Middle frontal gyrus (tissue), 1 donor: ENCODE measurements around the gene GRID2.

Source experiments
- DNase-seq: peaks from one replicate; pipeline ENCODE4 v3.0.0-alpha.2; 2015; ENCODE audit warnings: low spot score; ENCODE audit errors: extremely low spot score

GRID2 gene

GRCh38 chr4:93732509-93732908 is 1428.7 kb downstream of the GRID2 start:
- no peak for DNase-seq

GRCh38 chr4:93740890-93741289 is 1437.1 kb downstream of the GRID2 start:
- no peak for DNase-seq

- DNase-seq: no peak
Observed at GRCh38 chr4:93743022-93743421, 1439.3 kb downstream of the GRID2 start.

- DNase-seq: no peak
Observed at GRCh38 chr4:93743635-93744034, 1439.9 kb downstream of the GRID2 start.

- DNase-seq: no peak
Observed at GRCh38 chr4:93744961-93745360, 1441.2 kb downstream of the GRID2 start.

- no peak for DNase-seq
Observed at GRCh38 chr4:93746031-93746430, 1442.3 kb downstream of the GRID2 start.

GRCh38 chr4:93747220-93747619 is 1443.5 kb downstream of the GRID2 start:
- no peak for DNase-seq

- DNase-seq: no peak
Observed at GRCh38 chr4:93748373-93749291, 1444.9 kb downstream of the GRID2 start.

GRCh38 chr4:93749292-93749761 is 1445.6 kb downstream of the GRID2 start:
- no peak for DNase-seq

GRCh38 chr4:93751411-93751810 is 1447.6 kb downstream of the GRID2 start:
- no peak for DNase-seq

- no peak for DNase-seq
Observed at GRCh38 chr4:93756101-93756500, 1452.3 kb downstream of the GRID2 start.

GRCh38 chr4:93759506-93759905 is 1455.7 kb downstream of the GRID2 start:
- no peak for DNase-seq

GRCh38 chr4:93760284-93760683 is 1456.5 kb downstream of the GRID2 start:
- DNase-seq: no peak

- DNase-seq: no peak
Observed at GRCh38 chr4:93761286-93761685, 1457.5 kb downstream of the GRID2 start.

GRCh38 chr4:93764639-93765246 is 1461.0 kb downstream of the GRID2 start:
- peak; percentile 56 for DNase-seq

GRCh38 chr4:93767917-93768316 is 1464.2 kb downstream of the GRID2 start:
- no peak for DNase-seq

- no peak for DNase-seq
Observed at GRCh38 chr4:93770201-93770600, 1466.4 kb downstream of the GRID2 start.

GRCh38 chr4:93771640-93772411 is 1468.1 kb downstream of the GRID2 start:
- no peak for DNase-seq

- DNase-seq: no peak
Observed at GRCh38 chr4:93772858-93773257, 1469.1 kb downstream of the GRID2 start.

- no peak for DNase-seq
Observed at GRCh38 chr4:93775551-93775950, 1471.8 kb downstream of the GRID2 start.

- no peak for DNase-seq
Observed at GRCh38 chr4:93776386-93777080, 1472.8 kb downstream of the GRID2 start.
